Stimulated activated CD4-positive, alpha-beta T cell treated with anti-CD3 and anti-CD28 coated beads, Interleukin-12 subunit alpha, Interleukin-12 subunit beta, amount 100 ng/mL, for 24 hours (primary cell): Measurements from ENCODE around the gene GSTT4.
"Not testable (repeated sequence)": the region's sequence is repeated elsewhere in the genome, so short reads cannot be mapped to it uniquely, and the experiment has no call there.

ENCODE experiments used
- DNase-seq, 2 experiments: peaks; one replicate each; pipeline ENCODE4 v3.0.0-alpha.2; 2020; ENCODE audit warnings: low read depth in 2 of 2

GSTT4 gene

GRCh38 chr22:24025475-24025874 is 20.2 kb upstream of the GSTT4 start:
- no peak for DNase-seq

GRCh38 chr22:24024354-24024753 is 19.1 kb upstream of the GSTT4 start:
- no peak for DNase-seq

GRCh38 chr22:24023204-24023789 is 18.0 kb upstream of the GSTT4 start:
- no peak for DNase-seq

GRCh38 chr22:24021304-24021703 is 16.1 kb upstream of the GSTT4 start:
- DNase-seq = no peak

- no peak for DNase-seq
Observed at GRCh38 chr22:24016156-24016555, 10.9 kb upstream of the GSTT4 start.

- DNase-seq = no peak
Observed at GRCh38 chr22:24011735-24012068, 6.4 kb upstream of the GSTT4 start.

- DNase-seq = no peak
Observed at GRCh38 chr22:24010018-24010391, 4.8 kb upstream of the GSTT4 start.

GRCh38 chr22:24009227-24010017 is 4.2 kb upstream of the GSTT4 start:
- DNase-seq = no peak

- DNase-seq = no peak
Observed at GRCh38 chr22:24008381-24009226, 3.4 kb upstream of the GSTT4 start.

- no peak for DNase-seq
Observed at GRCh38 chr22:24008022-24008283, 2.7 kb upstream of the GSTT4 start.

- no peak for DNase-seq
Observed at GRCh38 chr22:24007253-24008021, 2.2 kb upstream of the GSTT4 start.

- DNase-seq = no peak
Observed at GRCh38 chr22:24006914-24007214, 1.6 kb upstream of the GSTT4 start.

- no peak for DNase-seq
Observed at GRCh38 chr22:24006207-24006913, 1.1 kb upstream of the GSTT4 start.

GRCh38 chr22:24003887-24004286 is 1.4 kb downstream of the GSTT4 start:
- DNase-seq = no peak

GRCh38 chr22:24002851-24003250 is 2.4 kb downstream of the GSTT4 start:
- no peak for DNase-seq

GRCh38 chr22:24002272-24002671 is 3.0 kb downstream of the GSTT4 start:
- no peak for DNase-seq

- no peak for DNase-seq
Observed at GRCh38 chr22:24001314-24001713, 3.9 kb downstream of the GSTT4 start.

GRCh38 chr22:23999779-24000178 is 5.5 kb downstream of the GSTT4 start:
- DNase-seq = not testable (repeated sequence)

- no peak for DNase-seq
Observed at GRCh38 chr22:23997092-23997491, 8.2 kb downstream of the GSTT4 start.

- DNase-seq = not testable (repeated sequence)
Observed at GRCh38 chr22:23993581-23994177, 11.6 kb downstream of the GSTT4 start.

GRCh38 chr22:23993080-23993479 is 12.2 kb downstream of the GSTT4 start:
- DNase-seq = not testable (repeated sequence)
